ENCODE results near the gene ELF5.

The ELF5 gene

DNA sequence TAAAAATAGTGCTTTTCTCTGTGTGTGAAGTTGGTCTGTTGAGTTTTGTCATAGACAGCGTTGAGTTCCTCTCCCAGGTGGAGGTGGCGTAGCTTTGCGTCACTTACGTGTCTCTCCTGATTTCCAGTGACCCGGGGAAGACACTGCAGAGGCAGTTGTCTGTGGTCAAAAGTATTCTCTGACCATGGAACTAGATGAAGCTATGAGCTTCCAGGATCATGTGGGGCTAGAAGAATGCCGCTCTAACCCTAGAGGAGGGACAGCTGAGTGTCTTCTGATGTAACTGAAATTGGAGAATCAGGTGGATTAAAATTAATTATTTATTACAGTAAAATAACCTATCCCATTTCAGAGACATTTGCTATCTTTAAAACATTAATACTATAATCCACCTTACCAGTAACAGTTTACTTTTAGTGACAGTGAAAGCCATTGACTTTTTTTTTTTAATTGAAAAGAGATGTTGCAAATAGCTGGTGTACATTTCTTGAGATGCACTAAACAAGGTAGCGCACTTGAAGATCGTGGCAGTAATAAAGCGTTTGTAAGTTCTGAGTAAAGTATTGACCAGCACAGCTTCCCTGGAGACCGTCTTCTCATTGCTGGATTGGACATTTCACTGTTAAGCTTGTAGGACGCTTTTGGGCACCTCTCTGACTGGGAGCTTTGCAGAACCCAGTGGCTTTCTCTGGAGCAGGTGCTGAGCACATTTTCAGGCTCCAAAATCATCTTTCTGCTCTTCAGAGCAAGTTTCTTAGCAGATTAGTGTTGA lies 65.2 kb downstream of the ELF5 start:
- DNase-seq, result no peak

DNA sequence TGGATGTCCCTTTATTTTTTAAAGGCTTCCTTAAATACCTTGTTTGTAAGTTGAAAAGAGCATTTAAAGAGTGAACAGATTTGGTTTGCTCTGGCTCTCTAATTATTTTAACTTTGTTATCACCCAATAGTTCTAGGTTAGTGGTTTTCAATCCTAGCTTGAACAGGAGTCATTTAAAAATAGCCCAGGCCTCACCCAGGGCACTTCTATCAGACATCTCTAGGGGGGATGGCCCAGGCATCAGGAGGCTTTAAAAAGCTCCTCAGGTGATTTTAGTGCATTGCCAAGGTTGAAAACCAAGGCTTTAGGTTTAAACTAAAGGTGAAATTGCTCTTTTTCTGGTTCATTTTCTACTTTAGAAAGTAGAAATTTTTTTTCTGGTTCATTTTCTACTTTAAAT lies 66.5 kb downstream of the ELF5 start:
- DNase-seq, result no peak

DNA sequence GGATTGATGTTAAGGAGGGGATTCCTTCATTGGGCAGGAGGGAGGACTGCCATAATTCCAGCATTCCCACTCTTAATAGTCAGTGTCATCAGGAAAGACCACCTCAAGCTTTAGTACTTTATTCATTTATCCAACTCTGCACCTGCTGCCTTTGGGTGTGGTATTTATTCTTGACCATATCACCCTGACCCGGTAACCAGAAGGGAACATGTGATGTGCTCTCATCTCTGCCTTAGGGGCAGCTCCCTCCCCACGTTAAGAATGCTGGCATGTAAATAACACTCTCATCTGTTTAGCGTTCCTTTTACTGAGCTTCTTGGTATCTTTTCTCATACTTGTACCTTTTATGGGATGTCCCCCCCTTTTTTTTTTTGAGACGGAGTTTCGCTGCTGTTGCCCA lies 67.2 kb downstream of the ELF5 start:
- no peak for DNase-seq

DNA sequence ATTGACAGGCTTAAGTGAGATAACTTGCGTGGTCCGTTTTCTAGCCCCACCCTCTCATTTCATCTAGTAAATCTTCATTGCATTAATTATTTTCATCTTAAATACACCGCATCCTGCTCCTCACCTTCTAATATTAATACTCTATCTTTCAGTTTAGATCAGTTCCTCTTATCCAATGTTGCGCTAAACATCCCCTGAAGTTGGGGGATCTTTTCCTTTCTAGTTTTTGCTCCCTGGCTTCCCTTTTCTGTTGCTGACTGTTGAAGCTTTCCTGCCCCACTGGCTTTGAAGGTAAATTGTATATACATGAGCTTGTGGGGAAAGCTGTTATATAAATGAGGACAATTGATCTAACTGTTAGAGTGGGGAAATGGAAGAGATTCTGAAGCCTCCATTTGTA lies 67.6 kb downstream of the ELF5 start:
- DNase-seq, result no peak

DNA sequence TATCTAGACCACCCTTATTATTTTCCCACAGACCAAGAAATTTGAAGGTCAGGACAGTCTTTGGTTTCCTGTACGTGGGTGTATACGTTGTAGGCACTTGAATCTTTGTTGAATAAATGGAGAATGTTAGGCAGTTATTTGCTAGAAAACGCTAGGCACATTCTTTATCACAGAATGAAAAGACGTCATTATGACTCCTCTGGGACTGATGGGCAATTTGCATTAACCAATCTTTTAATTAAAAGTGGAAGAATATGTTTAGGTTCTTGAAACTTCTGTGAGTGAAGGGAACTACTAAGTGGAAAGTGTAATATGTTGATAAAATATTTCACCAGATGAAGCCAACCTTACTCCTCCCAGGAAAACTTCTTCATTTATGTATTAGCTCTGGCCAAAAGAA lies 69.2 kb downstream of the ELF5 start:
- DNase-seq, result no peak

DNA sequence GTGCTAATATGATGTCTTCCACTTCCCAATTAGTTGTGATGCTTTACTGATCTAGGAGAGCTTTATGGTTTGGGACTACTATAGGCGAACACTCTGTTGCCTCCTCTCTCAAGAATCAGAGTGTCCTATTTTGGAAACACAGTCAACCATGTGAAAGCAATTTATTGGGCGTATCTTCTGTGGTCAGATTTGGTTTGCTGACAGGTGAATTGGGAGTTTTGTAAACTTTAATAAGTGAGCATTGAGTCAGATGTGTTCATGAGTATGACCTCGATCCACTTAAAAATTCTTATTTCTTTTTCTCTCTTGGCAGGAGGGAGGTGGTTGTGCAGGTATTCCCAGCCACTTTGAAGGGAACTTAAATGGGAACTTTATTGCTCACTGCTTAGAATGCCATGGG lies 70.5 kb downstream of the ELF5 start:
- no peak for DNase-seq

DNA sequence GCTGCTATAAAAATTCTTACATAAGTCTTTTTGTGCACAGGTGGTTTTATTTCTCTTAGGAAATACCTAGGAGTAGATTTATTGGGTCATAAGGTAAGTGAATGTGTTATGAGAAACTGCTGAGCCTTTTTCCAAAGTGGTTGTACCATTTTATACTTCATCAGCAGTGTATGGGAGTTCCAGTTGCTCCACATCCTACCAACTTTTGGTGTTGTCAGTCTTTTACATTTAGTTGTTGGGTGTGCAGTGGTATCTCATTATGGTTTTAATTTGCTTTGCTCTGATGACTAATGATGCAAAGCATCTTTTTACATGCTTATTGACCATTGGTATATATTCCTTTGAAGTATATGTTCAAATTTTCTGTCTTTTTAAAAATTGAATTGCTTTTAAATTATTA lies 71.8 kb downstream of the ELF5 start:
- DNase-seq, result no peak

DNA sequence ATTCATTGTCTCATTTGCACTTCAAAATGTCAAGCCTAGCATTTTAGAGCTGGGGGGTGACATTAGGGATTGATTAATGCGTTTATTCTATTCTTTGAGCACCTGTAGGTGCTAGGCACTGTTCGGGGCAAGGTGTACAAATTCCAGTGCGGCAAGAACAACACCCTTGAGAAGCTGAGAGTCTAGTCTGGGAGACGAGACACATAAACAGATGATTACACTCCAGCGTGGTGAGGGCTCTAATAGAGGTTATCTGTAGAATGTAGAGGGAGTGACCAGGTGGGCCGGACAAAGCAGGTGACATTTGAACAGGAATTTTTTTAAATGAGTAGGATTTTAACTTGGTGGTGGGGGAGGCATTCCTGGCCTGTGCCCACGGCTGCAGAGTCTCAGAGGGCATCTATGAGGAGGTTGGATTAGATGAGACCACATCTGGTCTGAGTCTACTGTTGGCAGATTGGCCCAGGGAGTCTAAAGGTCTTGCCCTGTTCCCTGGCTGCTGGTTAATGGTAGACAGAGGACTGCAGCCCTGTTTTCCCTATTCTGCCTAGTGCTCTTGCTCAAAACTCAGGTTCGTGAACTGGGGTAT lies 73.9 kb downstream of the ELF5 start:
- no peak for DNase-seq

DNA sequence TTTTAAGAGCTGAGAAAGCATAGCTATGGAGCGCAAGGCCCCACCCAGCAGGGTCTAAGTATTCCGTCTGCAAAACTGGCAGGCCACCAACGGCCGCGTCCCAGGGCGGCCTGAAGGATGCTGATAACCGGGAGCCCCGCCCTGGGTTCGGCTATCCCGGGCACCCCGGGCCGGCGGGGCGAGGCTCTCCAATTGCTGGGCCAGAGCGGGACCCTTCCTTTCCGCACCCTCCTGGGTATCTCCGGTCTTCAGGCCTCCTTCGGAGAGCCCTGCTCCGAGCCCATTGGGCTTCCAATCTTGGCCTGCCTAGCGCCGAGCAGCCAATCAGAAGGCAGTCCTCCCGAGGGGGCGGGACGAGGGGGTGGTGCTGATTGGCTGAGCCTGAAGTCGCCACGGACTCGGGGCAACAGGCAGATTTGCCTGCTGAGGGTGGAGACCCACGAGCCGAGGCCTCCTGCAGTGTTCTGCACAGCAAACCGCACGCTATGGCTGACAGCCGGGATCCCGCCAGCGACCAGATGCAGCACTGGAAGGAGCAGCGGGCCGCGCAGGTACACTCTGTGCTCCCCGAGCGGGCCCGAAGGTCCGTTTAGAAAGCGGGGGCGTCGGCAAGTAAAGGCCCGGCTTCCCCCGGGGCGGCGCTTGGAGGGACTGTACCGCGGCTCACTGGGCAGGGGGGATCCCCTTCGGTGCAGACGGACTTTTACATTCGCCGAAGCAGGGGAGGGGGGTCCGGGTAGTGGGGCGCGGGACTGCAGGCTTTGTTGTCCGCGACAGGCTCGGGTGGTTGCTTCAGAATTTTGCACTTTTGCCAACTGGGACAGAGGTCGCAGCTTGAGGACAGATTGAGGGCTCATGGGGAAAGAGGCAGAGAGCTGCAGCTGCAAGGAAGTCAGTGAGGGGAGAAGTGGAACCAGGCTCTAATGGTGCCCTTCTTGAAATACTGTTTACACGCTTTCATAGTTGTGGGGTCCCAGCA lies 74.8 kb downstream of the ELF5 start, which contains the start of gene CAT:
CAT (plus strand) TSS at position 406 of the 979 bp plus-strand sequence; CDS start at position 486, 80 bp downstream.
- peak; percentile 93 for DNase-seq

DNA sequence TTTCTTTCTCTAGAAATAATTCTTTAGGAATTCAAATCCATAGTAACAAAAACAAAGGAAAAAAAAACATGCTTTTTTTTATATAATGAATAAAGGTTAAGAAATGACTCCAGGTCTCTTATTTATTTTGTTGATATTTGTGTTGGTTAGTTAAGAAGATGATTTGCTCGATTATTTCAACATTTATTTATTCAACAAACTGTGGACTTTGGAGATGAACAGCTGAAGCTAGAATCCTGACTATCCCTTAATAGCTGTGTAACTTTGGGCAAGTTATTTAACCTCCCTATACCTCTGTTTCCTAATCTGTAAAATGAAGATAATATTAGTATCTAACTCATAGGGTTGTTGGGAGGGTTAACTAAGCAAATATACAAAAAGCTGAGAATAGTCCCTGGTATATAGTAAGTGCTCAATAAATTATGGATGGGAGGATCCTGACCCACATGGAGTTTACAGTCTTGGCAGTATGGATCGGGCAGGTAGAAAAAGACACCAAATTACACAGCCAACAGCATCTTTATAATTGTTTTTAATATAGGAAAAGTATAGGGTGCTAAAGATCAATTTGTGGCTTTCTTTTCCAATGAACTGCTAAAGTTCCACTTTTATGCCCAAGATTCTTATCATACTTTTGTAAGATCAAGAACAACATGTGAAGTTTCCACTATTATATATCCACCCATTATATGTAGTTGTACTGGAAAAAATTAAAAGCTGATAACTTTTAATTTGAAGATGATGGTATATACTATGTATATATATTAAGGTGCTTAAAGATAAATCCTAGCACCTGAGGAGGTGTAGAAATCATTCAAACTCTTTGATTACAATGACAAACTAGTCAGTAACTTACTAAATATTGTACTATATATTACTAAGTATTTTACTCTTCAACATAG lies 76.1 kb downstream of the ELF5 start:
- no peak for DNase-seq

DNA sequence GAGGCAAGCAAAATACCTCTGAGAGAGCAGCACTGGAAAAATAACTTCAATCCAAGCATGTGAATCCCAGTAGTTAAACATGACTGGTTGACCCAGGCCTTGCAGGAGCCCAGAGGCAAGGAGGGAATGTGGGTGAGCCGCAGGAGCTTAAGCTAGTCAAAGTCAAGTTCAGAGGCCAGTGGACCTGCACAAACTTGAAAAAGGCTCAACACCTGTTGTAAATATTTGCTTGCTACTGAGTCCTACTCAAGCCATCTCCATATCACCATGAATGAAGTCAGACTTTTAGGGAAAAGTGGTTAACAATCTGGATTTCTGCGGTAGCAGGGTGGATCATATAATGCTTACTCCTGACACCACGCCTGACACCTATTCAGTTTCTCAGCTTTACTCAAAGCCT lies 79.7 kb downstream of the ELF5 start:
- no peak for DNase-seq

DNA sequence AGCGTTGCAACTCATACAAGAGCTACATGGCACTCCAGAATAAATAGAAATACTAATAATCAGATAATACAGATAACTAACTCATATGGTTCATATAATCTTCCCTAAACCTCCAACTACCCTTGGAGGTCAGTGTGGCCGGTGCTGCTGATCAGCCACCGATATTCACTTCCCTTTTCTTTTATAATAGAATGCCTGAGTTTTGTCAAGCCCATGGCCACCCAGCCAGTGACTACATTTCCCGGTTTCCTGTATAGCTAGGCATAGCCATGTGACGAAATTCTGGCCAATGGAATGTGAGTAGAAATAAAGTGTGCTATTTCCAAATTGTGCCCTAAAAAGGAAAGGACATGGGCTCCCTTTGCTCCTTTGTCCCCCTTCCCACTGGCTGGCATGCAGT lies 80.8 kb downstream of the ELF5 start:
- DNase-seq, result no peak

DNA sequence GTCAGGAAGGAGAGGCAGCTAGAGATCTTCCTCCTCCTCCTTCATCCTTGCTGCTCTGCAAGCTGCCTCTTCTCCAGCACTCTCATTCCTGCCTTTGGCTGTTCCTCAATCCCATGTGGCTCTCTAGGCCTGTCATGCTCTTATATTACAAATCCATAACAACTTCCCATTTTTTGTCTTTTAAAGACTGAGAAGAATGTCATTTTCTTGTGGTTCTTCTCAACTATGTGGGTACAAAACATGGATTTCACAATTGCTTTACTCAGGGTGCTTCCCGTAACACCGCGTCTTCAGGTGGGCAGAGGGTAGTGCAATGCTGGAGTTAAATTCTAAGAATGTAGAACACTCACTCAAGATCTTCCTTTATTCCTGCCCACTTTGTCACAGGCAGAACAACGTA lies 81.6 kb downstream of the ELF5 start:
- no peak for DNase-seq
